ENCODE results near the gene PTGES3. TPM values are rescaled to one million over a fixed set of nuclear protein-coding genes. Genes with fewer than 3 reads are reported as not detected.

The PTGES3 gene
- total and polyA plus RNA-seq, 10 of the 15 experiments (the other 5 are each of a cell fraction or from before 2014, with no cell fraction given) = 117 to 520 (median 175) TPM

- no peak overlapping the region for H3K4me2 ChIP-seq (ENCODE audit: control insufficient read depth, insufficient read depth)
- WGBS (ENCODE audit: insufficient coverage, insufficient replicate concordance, low lambda C conversion rate, missing lambda C conversion rate) = 46% methylated on average over 8 of the region's 8 CpGs
- DNase-seq (ENCODE audit: low read depth, low spot score) = no peak
- H3K27me3 ChIP-seq (replicated peaks in 1 of 2; ENCODE audit: control insufficient read depth in 2 of 2, insufficient read depth in 2 of 2, low read length in 1 of 2) = no peaks in the 10 kb centered on the region
- H3K9ac ChIP-seq (ENCODE audit: control insufficient read depth, insufficient read depth, low read length) = no peak overlapping the region
- BruUV-seq (replicated peaks) = no TSS peak
- SMC1A ChIA-PET (ENCODE audit: uncharacterized antibody, unreplicated experiment) = no interaction called here
- no peak overlapping the region for H3K4me3 ChIP-seq
- POLR2A ChIA-PET = interaction anchor here (1.3 kb wide), 1 partner anchor 14 kb away, joined by 3 read pairs; no protein-coding TSS in a partner anchor
- no peak for TF ChIP-seq BCL11A (IDR thresholded peaks at IDR 0.05; ENCODE audit: low read depth, low read length)
- no peak for TF ChIP-seq CHD4 (IDR thresholded peaks at IDR 0.05)
- TF ChIP-seq SMARCA5 (IDR thresholded peaks at IDR 0.05) = no peak
- TF ChIP-seq CREM (IDR thresholded peaks at IDR 0.05; ENCODE audit: low read depth) = no peak
- no peak for TF ChIP-seq SREBF1 (IDR thresholded peaks at IDR 0.05; ENCODE audit: low read length)
- TF ChIP-seq ZZZ3 (IDR thresholded peaks at IDR 0.05; ENCODE audit: control insufficient read depth, insufficient read length, low read depth) = no peak
- no peak for TF ChIP-seq EGR1 (IDR thresholded peaks at IDR 0.05; ENCODE audit: borderline replicate concordance in 1 of 2, low read depth in 2 of 2, low read length in 2 of 2)
- TF ChIP-seq NBN (IDR thresholded peaks at IDR 0.05) = no peak
- no peak for TF ChIP-seq E2F8 (IDR thresholded peaks at IDR 0.05; ENCODE audit: low read depth, partially characterized antibody)
- no peak for TF ChIP-seq SP1 (IDR thresholded peaks at IDR 0.05; ENCODE audit: low read depth, low read length)
- no peak for TF ChIP-seq WRNIP1 (IDR thresholded peaks at IDR 0.05; ENCODE audit: borderline replicate concordance, low read depth, low read length)
- no peak for TF ChIP-seq BACH1 (IDR thresholded peaks at IDR 0.05; ENCODE audit: borderline replicate concordance)
- TF ChIP-seq CTCF (IDR thresholded peaks at IDR 0.05 in 2 of 3, conservative IDR thresholded peaks at IDR 0.05 in 1 of 3; ENCODE audit: control insufficient read depth in 2 of 3, extremely low read depth in 1 of 3, insufficient read depth in 1 of 3, low read depth in 3 of 3, low read length in 3 of 3) = no peak
- no peak for TF ChIP-seq SMAD5 (IDR thresholded peaks at IDR 0.05; ENCODE audit: low read depth)
- no peak overlapping the region for H3K27ac ChIP-seq (ENCODE audit: control insufficient read depth, insufficient read depth)
- peaks cover 15% of the 10 kb centered on the region for H3K79me2 ChIP-seq (ENCODE audit: control insufficient read depth, insufficient read depth, low read length)
- peaks cover 59 to 66% of the 10 kb centered on the region in 2 experiments for H3K36me3 ChIP-seq (ENCODE audit: control insufficient read depth in 2 of 2, insufficient read depth in 2 of 2, low read length in 1 of 2)
- no peak for ATAC-seq
- CTCF ChIA-PET = interaction anchor here (0.8 to 2.4 kb wide), 4 partner anchors 13 to 34 kb away, joined by 3 to 16 read pairs (median 4); no protein-coding TSS in a partner anchor
- RAD21 ChIA-PET (ENCODE audit: unreplicated experiment) = no interaction called here
- H2AFZ ChIP-seq (ENCODE audit: control insufficient read depth, low read depth, low read length) = no peak overlapping the region
- no peaks in the 10 kb centered on the region for H3K4me1 ChIP-seq (ENCODE audit: control insufficient read depth, insufficient read depth, low read length)
- in situ Hi-C loops (cut with MboI) = no loop called here
- no peaks in the 10 kb centered on the region for H3K9me3 ChIP-seq (replicated peaks; ENCODE audit: control insufficient read depth, insufficient read depth, low read length)
- H4K20me1 ChIP-seq (ENCODE audit: control insufficient read depth, insufficient read depth) = no peaks in the 10 kb centered on the region
- FAIRE-seq = no peak
- intact Hi-C loops (cut with micrococcal nuclease; ENCODE audit: unreplicated experiment) = no loop called here
Observed at GRCh38 chr12:56614627-56615026, 73.5 kb downstream of the PTGES3 start.
